HG03342 (cell line): Measurements from ENCODE around the gene PRRT1.

ENCODE experiments used
- ATAC-seq: cut with Tn5 transposase; IDR thresholded peaks from one replicate; pipeline ENCODE4 v1.9.1; 2021; ENCODE audit warnings: mild to moderate bottlenecking, moderate library complexity; ENCODE audit not compliant: unreplicated experiment

PRRT1 gene

DNA sequence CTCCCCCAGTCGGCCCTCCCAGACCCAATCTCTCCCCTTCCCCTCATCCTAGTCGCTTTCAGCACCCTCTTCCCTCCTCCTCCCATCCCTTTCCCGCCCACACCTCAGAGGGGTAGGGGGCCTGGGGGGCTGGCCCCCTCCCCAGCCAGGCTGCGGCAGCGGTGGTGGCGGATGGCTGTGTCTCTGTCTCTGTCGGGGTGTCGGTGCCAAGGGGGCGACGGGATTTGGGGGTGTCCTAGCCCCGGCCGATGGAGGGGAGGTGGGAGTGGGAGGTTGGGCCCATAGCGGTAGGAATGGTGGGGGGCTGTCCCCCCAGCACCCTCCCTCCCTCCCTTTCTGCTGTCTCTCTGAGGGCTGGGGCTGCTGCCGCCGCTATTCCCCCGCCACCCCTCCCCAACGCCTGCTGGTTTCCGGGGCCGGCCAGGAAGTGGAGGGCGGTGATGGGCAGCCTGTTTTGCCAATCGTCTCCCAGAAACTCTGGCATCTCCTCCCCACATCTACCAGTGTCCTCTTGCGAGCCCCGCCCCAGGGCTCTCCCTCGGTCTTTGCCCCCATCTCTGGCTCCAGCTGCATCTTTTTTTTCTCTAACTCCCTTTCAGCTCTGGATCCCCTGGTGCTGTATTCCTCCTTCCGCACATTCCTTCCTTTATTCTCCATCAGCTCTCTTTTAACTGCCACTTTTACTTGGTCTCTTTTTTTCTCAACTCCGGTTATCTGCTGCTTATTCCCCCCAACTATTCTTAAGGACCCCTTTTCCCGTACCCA is 24.2 kb upstream of the PRRT1 start, which contains the start of gene AGPAT1:
AGPAT1 (minus strand) TSS at position 374 of the 765 bp plus-strand sequence. CDS start 4,588 bp downstream, outside the sequence.
- peak; percentile 42 for ATAC-seq

DNA sequence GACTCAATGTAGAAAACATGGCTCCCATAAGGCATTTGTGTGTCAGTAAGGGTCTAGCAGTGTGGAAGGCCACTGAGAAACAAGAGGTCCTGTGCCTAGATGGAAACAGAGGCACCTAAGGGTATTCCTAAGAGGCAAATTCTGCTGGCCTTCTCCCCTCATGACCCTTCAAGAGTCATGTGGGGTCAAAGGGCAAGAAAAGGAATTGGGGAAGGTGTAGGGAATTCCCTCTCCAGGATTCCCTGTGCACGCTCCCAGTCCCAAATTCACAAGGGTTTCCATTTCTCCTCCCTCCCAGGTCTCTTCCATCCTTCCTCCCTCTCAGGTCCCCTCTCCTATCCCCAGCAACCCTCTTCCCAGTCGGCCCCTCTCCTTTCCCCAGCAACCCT is 23.6 kb upstream of the PRRT1 start:
- ATAC-seq, result no peak

DNA sequence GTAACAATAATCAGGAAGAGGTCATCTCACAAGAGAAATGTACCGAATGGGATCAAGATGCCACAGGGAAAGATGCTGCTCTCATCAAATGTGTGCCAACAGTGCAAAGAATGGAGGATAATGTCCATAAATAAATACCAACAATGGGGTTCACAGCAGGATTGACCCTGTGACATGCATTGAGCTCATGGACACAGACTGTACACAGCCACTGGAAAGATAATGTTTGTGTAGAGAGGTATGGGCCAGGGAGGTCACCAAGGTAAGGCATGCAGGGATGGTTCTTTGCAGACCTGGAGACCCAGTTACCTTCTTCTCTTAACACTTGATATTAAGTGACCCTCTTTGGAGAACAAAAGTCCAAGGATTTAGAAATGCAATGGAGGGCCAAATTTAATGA is 22.7 kb upstream of the PRRT1 start:
- ATAC-seq, result no peak

- no peak for ATAC-seq
Observed at GRCh38 chr6:32173051-32173727, 21.4 kb upstream of the PRRT1 start.

- ATAC-seq, result no peak
Observed at GRCh38 chr6:32171234-32171633, 19.5 kb upstream of the PRRT1 start.

DNA sequence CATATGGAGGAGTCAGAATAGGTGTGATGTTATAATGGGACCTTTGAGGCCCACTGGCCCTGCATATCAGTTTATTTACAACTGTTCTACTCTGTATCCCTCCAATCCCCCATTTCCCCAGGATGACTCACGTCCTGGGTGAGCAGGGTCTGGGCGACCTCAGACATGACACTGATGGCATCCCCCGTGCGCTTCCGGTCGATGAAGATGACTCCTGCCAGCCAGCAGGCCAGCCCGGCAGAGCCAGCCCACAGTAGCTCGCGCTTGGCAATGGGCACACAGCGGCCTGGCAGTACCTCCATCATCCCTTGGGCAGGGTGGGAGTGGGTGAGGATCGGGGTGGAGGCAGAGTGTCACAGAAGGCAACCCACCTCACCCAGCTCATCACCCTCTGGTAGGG is 18.6 kb upstream of the PRRT1 start:
- ATAC-seq, result no peak

DNA sequence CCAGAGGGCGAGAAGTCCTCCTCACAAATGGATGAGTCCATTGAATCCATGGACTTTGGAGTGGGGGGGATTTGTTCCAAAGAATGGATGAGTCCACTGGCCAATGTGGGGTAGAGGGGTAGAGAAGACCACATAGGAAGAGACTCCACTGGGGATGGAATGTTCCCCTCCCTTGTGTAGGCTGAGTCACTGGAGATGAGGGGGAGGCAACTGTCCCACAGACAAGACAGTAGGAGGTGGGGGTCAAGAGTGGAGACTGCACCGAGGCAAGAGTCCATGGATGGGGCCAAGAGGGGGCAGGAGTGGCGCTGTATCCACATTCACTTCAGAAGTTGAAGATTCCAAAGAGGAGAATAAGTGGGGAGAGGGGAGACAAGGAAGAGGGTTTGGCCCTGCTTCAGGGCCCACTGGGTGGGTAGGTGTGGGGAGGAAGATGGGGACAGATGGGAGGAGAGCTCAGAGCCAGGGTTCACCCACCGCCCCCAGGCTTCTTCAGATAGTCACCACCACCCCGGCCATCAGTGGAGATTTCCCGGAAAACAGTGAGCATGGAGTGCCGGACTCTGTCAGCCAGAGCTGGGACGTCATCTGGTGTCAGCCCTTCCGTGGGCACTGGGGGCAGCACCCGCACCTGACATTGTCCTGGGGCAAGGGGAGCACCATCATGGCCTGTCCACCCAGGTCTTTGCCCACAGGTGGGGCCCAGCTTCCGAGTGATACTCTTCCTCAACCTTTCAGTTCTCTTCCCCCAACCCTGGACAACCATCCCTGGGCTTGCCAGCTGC is 17.3 kb upstream of the PRRT1 start:
- ATAC-seq, result no peak

DNA sequence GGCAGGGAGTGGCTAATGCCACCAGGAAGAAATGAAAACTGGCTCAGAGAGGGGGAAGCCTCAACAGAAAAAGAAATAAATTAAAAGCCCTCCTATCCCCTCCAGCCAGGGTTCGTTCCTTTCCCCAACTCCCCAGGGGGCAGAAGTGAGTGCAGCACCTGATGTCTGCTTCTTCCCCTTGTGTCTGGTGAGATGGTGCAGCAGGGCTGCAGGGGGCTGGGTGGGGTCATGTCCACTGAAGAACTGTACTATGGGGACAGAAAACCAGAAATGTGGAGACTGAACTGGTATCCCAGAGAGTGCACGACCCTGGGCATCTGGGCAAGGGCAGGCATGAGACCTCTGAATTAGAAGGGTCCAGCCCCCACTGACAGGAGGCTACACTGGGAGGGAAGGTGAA is 16.6 kb upstream of the PRRT1 start:
- ATAC-seq, result no peak

DNA sequence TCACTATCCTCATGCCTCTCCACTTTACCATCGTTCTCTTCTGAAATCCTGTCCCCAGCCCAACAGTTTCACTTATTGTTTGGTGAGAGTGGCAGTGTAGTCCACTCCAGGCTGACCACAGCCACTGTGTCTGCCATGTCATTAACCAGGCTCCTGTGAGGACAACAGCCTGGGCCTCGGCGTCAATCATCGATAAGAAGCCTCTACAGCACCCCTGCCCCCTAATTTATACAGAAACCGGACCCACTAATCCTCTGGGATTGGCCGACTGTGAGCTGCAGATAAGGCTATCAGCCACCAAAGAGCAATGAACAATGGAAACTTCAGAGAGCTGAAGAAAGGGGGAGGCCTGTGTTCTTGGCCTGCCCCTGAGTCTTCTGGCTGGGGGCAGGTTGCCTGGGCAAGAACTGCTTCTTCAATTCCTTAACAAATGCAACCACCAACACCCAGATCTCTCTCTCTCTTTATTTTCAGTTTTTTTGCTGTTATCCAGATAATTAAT is 16.1 kb upstream of the PRRT1 start:
- no peak for ATAC-seq

DNA sequence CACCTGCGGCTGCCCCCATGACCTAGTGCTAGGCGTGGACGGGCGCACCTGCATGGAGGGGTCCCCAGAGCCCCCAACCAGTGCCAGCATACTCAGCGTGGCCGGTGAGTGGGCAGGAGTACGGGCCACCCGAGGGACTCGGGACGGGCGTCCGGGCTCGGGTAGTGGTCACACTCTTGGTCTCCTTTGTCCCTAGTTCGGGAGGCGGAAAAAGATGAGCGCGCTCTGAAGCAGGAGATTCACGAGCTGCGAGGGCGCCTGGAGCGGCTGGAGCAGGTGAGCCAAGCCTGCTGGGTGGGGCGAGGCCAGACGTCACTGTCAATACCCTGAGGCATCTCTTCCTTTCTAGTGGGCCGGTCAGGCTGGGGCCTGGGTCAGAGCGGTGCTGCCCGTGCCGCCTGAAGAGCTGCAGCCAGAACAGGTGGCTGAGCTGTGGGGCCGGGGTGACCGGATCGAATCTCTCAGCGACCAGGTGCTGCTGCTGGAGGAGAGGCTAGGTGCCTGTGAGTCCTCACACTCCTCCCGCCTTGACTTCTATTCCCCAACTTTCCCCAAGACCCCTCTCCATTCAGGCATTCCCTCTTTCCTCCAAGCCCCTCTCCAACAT is 15.5 kb upstream of the PRRT1 start:
- ATAC-seq, result no peak

DNA sequence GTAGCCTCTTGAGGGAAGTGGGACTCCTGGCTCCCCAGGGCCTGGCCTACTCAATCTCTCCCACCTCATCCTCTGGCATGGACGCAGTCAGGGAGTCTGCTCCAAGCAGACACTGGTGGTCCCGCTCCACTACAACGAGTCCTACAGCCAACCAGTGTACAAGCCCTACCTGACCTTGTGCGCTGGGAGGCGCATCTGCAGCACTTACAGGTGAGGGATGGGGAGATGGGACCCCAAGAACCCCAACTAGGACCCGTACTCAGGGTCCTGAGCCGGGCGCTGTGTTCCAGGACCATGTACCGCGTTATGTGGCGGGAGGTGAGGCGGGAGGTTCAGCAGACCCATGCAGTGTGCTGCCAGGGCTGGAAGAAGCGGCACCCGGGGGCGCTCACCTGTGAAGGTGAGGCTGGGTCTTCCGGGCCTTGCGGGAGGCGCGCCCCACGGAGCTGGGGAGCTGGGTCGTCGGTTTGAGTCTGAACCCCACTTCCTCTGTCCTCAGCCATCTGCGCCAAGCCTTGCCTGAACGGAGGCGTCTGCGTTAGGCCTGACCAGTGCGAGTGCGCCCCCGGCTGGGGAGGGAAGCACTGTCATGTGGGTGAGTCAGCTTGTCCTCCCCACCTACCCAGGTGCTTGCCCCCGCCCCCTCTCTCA is 14.8 kb upstream of the PRRT1 start:
- ATAC-seq, result no peak

GRCh38 chr6:32164295-32164694 is 12.6 kb upstream of the PRRT1 start, which contains the start of gene EGFL8:
EGFL8 (plus strand) TSS chr6:32164595; CDS start chr6:32166166, 1,571 bp downstream.
- no peak for ATAC-seq

DNA sequence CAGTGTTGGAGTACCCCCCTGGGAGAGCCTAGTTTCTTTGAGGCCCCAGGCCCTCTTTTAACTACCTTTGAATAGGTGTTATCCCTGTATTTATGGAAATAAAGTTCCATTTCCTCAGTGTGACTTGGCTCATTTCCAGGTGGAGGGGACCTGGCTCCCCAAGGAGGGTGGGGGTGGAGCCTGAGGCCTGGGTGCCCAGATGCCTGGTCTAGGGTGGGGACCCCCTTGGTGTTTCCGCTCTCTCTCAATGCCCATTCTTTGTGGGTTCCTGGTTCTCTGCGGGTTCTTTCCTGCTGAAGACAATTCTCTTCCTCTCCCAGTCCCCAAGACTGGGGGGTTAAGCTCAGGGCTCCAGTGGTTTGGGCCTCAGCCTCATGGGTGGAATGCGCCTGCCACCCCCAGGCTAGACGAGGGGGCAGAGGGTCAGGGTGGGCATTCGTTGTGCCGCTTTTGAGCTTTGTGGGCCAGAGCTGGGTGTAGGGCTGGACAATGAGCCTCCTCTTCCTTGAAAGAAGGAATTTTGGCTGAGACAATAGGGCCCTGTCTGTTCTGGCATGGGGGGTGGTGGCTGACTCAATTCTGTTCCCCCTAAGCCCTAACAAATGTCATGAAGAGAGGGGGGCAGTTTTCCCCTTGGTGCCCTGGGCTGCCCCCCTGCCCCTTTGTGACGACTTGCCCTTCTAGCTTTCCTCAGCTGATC is 12.0 kb upstream of the PRRT1 start:
- no peak for ATAC-seq

GRCh38 chr6:32158052-32158451 is 6.3 kb upstream of the PRRT1 start:
- ATAC-seq, result no peak

- ATAC-seq, result no peak
Observed at GRCh38 chr6:32156891-32157290, 5.2 kb upstream of the PRRT1 start.

GRCh38 chr6:32154514-32155161 is 2.9 kb upstream of the PRRT1 start:
- no peak for ATAC-seq

- no peak for ATAC-seq
Observed at GRCh38 chr6:32153564-32154513, 2.1 kb upstream of the PRRT1 start, which contains the start of gene PPT2. PPT2 (plus strand) TSS chr6:32154141; CDS start chr6:32154595, 454 bp downstream.
